ENCODE data around the gene KCNIP2. TPM values are rescaled to one million over a fixed set of nuclear protein-coding genes. Genes with fewer than 3 reads are reported as not detected.

The KCNIP2 gene
- total and polyA plus RNA-seq, 2 of the 13 experiments (the other 11 are each of a cell fraction or from before 2014, with no cell fraction given), result 0.42 to 0.70 TPM

DNA sequence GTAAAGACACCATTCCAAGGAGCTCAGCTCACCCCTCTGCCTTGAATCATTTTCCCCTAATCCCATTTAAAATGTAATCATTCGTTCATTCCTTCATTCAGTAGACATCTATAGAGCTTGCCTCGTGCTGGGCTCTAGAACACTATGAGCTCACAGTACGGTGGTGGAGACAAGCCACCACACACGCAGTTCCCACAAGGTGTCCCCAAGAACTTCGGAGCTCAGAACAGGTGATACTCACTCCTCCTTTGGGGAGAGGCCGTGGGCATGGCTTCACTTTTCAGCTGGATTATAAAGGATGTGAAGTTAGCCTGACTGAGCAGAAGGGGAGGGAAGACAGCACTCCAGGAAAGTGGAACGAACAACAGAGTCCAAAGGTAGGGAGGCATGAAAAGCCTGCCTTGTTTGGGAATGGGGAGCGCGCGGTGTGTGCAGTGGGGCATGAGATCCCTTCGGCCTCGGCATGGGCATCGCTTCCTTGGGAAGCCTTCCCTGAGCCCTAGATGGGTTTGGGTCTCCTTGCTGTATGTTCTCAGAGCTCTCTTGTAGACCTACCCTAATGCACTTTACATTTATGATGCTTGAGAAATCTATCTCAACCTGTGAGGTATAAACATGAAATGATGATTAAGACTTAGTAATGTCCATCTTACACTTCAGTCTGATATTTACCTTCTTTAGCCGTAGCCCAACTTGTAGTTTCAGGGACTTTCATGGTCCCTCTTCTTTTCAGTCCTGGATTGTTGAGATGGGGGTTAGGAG lies 24.5 kb downstream of the KCNIP2 start (continued):
- TF ChIP-seq FOXC1 (CRISPR knock-in tag; IDR thresholded peaks at IDR 0.05; ENCODE audit: borderline replicate concordance) (no peak), NFYB (CRISPR knock-in tag; IDR thresholded peaks at IDR 0.05) (no peak), ZNF563 (CRISPR knock-in tag; IDR thresholded peaks at IDR 0.05) (no peak), SMAD9 (CRISPR knock-in tag; IDR thresholded peaks at IDR 0.05) (no peak), KAT8 (CRISPR knock-in tag; IDR thresholded peaks at IDR 0.05) (no peak), ZBTB21 (CRISPR knock-in tag; IDR thresholded peaks at IDR 0.05) (0 out of 2 replicates have a peak, but pooled peaks have one; percentile 36)
- TF ChIP-seq, protein P1, sequence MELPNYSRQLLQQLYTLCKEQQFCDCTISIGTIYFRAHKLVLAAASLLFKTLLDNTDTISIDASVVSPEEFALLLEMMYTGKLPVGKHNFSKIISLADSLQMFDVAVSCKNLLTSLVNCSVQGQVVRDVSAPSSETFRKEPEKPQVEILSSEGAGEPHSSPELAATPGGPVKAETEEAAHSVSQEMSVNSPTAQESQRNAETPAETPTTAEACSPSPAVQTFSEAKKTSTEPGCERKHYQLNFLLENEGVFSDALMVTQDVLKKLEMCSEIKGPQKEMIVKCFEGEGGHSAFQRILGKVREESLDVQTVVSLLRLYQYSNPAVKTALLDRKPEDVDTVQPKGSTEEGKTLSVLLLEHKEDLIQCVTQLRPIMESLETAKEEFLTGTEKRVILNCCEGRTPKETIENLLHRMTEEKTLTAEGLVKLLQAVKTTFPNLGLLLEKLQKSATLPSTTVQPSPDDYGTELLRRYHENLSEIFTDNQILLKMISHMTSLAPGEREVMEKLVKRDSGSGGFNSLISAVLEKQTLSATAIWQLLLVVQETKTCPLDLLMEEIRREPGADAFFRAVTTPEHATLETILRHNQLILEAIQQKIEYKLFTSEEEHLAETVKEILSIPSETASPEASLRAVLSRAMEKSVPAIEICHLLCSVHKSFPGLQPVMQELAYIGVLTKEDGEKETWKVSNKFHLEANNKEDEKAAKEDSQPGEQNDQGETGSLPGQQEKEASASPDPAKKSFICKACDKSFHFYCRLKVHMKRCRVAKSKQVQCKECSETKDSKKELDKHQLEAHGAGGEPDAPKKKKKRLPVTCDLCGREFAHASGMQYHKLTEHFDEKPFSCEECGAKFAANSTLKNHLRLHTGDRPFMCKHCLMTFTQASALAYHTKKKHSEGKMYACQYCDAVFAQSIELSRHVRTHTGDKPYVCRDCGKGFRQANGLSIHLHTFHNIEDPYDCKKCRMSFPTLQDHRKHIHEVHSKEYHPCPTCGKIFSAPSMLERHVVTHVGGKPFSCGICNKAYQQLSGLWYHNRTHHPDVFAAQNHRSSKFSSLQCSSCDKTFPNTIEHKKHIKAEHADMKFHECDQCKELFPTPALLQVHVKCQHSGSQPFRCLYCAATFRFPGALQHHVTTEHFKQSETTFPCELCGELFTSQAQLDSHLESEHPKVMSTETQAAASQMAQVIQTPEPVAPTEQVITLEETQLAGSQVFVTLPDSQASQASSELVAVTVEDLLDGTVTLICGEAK (IDR thresholded peaks at IDR 0.05), result no peak
- TF ChIP-seq, protein P1 (CRISPR knock-in tag; IDR thresholded peaks at IDR 0.05), result 0 out of 2 replicates have a peak, but pooled peaks have one; percentile 21
- TF ChIP-seq, protein P2, sequence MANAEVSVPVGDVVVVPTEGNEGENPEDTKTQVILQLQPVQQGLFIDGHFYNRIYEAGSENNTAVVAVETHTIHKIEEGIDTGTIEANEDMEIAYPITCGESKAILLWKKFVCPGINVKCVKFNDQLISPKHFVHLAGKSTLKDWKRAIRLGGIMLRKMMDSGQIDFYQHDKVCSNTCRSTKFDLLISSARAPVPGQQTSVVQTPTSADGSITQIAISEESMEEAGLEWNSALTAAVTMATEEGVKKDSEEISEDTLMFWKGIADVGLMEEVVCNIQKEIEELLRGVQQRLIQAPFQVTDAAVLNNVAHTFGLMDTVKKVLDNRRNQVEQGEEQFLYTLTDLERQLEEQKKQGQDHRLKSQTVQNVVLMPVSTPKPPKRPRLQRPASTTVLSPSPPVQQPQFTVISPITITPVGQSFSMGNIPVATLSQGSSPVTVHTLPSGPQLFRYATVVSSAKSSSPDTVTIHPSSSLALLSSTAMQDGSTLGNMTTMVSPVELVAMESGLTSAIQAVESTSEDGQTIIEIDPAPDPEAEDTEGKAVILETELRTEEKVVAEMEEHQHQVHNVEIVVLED (CRISPR knock-in tag; IDR thresholded peaks at IDR 0.05; ENCODE audit: borderline replicate concordance), result no peak
- TF ChIP-seq, protein P3, sequence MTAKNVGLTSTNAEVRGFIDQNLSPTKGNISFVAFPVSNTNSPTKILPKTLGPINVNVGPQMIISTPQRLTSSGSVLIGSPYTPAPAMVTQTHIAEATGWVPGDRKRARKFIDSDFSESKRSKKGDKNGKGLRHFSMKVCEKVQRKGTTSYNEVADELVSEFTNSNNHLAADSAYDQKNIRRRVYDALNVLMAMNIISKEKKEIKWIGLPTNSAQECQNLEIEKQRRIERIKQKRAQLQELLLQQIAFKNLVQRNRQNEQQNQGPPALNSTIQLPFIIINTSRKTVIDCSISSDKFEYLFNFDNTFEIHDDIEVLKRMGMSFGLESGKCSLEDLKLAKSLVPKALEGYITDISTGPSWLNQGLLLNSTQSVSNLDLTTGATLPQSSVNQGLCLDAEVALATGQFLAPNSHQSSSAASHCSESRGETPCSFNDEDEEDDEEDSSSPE (CRISPR knock-in tag; IDR thresholded peaks at IDR 0.05), result 0 out of 2 replicates have a peak, but pooled peaks have one; percentile 23
- TF ChIP-seq, protein P4, sequence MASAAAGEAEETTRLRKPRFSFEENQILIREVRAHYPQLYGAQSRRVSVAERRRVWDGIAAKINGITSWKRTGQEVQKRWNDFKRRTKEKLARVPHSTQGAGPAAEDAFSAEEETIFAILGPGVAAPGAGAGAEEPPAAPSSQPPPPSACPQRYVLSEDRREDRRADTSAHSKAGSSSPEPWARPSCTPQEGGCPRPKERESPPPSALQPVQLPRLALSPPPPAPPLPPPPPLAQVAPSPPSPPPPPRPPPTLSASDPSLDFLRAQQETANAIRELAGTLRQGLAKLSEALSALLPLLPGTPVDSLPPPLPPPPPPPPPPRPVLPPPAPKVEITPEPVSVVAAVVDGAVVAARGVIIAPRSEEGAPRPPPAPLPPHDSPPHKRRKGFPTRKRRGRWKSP (CRISPR knock-in tag; IDR thresholded peaks at IDR 0.05), result peak; percentile 82
- TF ChIP-seq, protein P5, sequence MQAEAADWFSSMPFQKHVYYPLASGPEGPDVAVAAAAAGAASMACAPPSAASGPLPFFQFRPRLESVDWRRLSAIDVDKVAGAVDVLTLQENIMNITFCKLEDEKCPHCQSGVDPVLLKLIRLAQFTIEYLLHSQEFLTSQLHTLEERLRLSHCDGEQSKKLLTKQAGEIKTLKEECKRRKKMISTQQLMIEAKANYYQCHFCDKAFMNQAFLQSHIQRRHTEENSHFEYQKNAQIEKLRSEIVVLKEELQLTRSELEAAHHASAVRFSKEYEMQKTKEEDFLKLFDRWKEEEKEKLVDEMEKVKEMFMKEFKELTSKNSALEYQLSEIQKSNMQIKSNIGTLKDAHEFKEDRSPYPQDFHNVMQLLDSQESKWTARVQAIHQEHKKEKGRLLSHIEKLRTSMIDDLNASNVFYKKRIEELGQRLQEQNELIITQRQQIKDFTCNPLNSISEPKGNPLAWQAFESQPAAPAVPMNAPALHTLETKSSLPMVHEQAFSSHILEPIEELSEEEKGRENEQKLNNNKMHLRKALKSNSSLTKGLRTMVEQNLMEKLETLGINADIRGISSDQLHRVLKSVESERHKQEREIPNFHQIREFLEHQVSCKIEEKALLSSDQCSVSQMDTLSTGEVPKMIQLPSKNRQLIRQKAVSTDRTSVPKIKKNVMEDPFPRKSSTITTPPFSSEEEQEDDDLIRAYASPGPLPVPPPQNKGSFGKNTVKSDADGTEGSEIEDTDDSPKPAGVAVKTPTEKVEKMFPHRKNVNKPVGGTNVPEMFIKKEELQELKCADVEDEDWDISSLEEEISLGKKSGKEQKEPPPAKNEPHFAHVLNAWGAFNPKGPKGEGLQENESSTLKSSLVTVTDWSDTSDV (CRISPR knock-in tag; IDR thresholded peaks at IDR 0.05), result peak; percentile 45; the same call in 1 of the 2 replicates
